Loucy (cell line): Measurements from ENCODE around the gene TOP2A.
"Not testable (repeated sequence)": the region's sequence is repeated elsewhere in the genome, so short reads cannot be mapped to it uniquely, and the experiment has no call there.

Experiments used
- H2AFZ ChIP-seq: fragments of 200-600 bp; sonication (generic); 2 replicates; pipeline ENCODE4 v1.6.0; 2016; ENCODE audit warnings: antibody characterized with exemption, mild to moderate bottlenecking, low read length, moderate library complexity
- H3F3A ChIP-seq: fragments of 200-600 bp; 2 replicates; pipeline ENCODE4 v1.6.0; 2016; ENCODE audit warnings: antibody characterized with exemption, low read depth, mild to moderate bottlenecking
- H3K27me3 ChIP-seq: fragments of 200-600 bp; sonication (generic); 2 replicates; pipeline ENCODE4 v1.6.1; 2014; ENCODE audit warnings: low read length, mild to moderate bottlenecking; ENCODE audit not compliant: insufficient read depth, poor library complexity, severe bottlenecking
- H3K36me3 ChIP-seq: fragments of 200-600 bp; sonication (generic); 2 replicates; pipeline ENCODE4 v1.6.1; 2016; ENCODE audit warnings: low read length; ENCODE audit not compliant: insufficient read depth
- H3K4me1 ChIP-seq: fragments of 200-600 bp; sonication (generic); 2 replicates; pipeline ENCODE4 v1.5.1; 2014; ENCODE audit warnings: low read length, mild to moderate bottlenecking; ENCODE audit not compliant: insufficient read depth, poor library complexity, severe bottlenecking
- H3K4me2 ChIP-seq: fragments of 200-600 bp; sonication (generic); 2 replicates; pipeline ENCODE4 v1.6.0; 2014; ENCODE audit warnings: antibody characterized with exemption, low read length, low read depth, mild to moderate bottlenecking; ENCODE audit not compliant: poor library complexity, severe bottlenecking
- H3K4me3 ChIP-seq: fragments of 200-600 bp; sonication (generic); 2 replicates; pipeline ENCODE4 v1.5.1; 2014; ENCODE audit warnings: low read length, mild to moderate bottlenecking, mixed read lengths; ENCODE audit not compliant: poor library complexity, severe bottlenecking
- H3K79me2 ChIP-seq: fragments of 200-600 bp; sonication (generic); 2 replicates; pipeline ENCODE4 v1.6.1; 2014; ENCODE audit warnings: low read length; ENCODE audit not compliant: insufficient read depth
- H3K9ac ChIP-seq: fragments of 200-600 bp; sonication (generic); 2 replicates; pipeline ENCODE4 v1.6.0; 2014; ENCODE audit warnings: mild to moderate bottlenecking, low read depth, low read length, moderate library complexity; ENCODE audit not compliant: poor library complexity, severe bottlenecking
- H3K9me2 ChIP-seq: fragments of 200-600 bp; sonication (generic); replicated peaks from 2 replicates; pipeline ENCODE4 v1.6.1; 2016; ENCODE audit warnings: low read depth, low read length, mixed read lengths
- H3K9me3 ChIP-seq: fragments of 200-600 bp; sonication (generic); 2 replicates; pipeline ENCODE4 v1.6.1; 2014; ENCODE audit warnings: mild to moderate bottlenecking, antibody characterized with exemption, low read length, low read depth; ENCODE audit not compliant: insufficient read depth
- H4K20me1 ChIP-seq: fragments of 200-600 bp; sonication (generic); 2 replicates; pipeline ENCODE4 v1.6.0; 2014; ENCODE audit warnings: antibody characterized with exemption, low read length, mild to moderate bottlenecking; ENCODE audit not compliant: insufficient read depth, poor library complexity, severe bottlenecking
- EZH2phosphoT487 ChIP-seq: fragments of 200-600 bp; IDR thresholded peaks from 2 replicates; pipeline ENCODE4 v1.6.1; 2018; ENCODE audit warnings: antibody characterized with exemption, mild to moderate bottlenecking, moderate library complexity, borderline replicate concordance
- TF ChIP-seq, protein P1 (sequence below): fragments of 200-600 bp; sonication (generic); conservative IDR thresholded peaks from 2 replicates; pipeline ENCODE4 v1.5.1; 2014; ENCODE audit warnings: mild to moderate bottlenecking, antibody characterized with exemption, low read length

The TOP2A gene

DNA sequence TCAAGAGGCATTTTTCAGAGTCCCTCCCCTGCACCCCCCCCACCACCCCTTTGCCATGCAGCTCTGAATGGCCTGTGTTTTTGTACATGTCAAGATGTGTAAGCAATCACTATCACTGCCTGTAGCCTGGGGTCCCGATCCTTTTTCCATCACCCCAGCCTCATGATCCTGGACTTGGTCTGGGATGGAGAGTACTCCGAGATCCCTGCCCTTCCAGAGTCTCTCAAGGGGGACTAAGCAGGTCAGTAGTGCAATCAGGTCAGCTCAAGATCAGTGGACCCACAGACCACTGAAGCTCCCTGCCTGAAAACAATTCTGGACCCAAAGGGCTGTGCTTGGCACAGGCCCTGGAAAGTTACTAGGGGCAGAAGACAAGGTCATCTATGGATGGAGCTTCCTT lies 45.7 kb downstream of the TOP2A start:
- H3K4me1 ChIP-seq = peaks cover 16% of the 10 kb centered on the region
- no peaks in the 10 kb centered on the region for H3F3A ChIP-seq
- no peak overlapping the region for H3K9ac ChIP-seq
- H3K27me3 ChIP-seq = no peaks in the 10 kb centered on the region
- peak overlapping the region; percentile 17 for H3K4me3 ChIP-seq
- TF ChIP-seq, protein P1, sequence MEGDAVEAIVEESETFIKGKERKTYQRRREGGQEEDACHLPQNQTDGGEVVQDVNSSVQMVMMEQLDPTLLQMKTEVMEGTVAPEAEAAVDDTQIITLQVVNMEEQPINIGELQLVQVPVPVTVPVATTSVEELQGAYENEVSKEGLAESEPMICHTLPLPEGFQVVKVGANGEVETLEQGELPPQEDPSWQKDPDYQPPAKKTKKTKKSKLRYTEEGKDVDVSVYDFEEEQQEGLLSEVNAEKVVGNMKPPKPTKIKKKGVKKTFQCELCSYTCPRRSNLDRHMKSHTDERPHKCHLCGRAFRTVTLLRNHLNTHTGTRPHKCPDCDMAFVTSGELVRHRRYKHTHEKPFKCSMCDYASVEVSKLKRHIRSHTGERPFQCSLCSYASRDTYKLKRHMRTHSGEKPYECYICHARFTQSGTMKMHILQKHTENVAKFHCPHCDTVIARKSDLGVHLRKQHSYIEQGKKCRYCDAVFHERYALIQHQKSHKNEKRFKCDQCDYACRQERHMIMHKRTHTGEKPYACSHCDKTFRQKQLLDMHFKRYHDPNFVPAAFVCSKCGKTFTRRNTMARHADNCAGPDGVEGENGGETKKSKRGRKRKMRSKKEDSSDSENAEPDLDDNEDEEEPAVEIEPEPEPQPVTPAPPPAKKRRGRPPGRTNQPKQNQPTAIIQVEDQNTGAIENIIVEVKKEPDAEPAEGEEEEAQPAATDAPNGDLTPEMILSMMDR = no peak
- no peak for TF ChIP-seq EZH2phosphoT487
- H3K4me2 ChIP-seq = peak overlapping the region; percentile 26
- H4K20me1 ChIP-seq = no peaks in the 10 kb centered on the region
- no peaks in the 10 kb centered on the region for H3K9me3 ChIP-seq
- H2AFZ ChIP-seq = no peak overlapping the region; the same call in 1 of the 2 replicates
- no peaks in the 10 kb centered on the region for H3K79me2 ChIP-seq
- no peaks in the 10 kb centered on the region for H3K9me2 ChIP-seq
- H3K36me3 ChIP-seq = no peaks in the 10 kb centered on the region

DNA sequence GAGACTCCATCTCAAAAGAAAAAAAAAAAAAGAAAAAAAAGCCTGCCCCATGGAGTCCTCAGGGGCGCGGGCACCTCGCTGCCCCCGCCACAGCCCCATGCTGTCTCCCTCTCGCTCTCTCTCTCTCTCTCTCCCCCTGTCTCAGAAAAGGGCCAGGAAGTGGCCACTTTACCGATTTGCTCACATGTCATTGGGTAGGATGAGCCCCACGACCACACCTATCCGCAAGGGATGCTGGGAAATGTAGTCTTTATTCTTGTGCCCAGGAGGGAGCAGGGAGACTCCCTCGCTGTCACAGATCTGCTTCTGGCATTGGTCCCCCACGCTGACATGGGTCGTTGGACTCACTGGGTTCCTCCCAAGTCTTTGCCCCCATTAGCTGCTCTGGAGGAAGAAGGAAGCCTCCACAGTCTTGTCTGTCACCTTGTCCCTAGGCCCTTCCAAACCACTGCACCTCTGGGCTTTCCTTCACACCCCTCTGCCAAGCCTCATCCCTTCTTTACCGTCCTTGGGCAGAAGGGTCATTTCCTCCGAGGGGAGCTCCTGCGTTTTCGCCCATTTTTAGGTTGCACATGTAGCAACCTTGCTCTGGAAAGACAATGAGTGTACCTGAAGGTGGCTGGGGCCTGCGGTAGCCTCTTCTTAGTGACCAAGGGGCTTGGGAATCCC lies 46.3 kb downstream of the TOP2A start:
- Histone ChIP-seq H3K36me3 (no peaks in the 10 kb centered on the region), H2AFZ (no peak overlapping the region), H3K9ac (no peak overlapping the region), H3K9me2 (no peaks in the 10 kb centered on the region), H4K20me1 (no peaks in the 10 kb centered on the region), H3K27me3 (no peaks in the 10 kb centered on the region), H3K4me1 (peaks cover 16% of the 10 kb centered on the region), H3K4me2 (no peak overlapping the region), H3K9me3 (no peaks in the 10 kb centered on the region), H3K79me2 (no peaks in the 10 kb centered on the region), H3F3A (no peaks in the 10 kb centered on the region), H3K4me3 (no peak overlapping the region)
- no peak for TF ChIP-seq EZH2phosphoT487
- TF ChIP-seq, protein P1 = no peak

DNA sequence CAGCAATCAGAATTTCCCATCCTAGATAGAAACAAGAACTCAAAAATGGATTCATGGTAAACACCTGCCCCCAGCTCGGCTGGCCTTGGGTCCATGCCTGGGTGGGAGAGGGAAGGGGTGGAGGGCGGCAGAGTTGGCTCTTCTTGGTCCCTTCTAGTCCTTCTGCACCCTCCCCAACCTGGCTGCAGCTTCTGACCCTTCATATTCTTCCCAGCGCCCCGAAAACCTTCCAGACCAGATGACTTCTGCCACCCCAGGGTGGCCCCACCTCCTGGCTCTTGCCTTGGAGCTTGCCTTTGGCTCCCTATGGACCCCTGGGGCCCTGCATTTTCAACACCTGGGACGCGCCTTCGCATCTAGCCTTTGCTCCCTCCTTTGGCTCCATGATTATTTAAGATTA lies 47.8 kb downstream of the TOP2A start:
- no peaks in the 10 kb centered on the region for H3K79me2 ChIP-seq
- no peak overlapping the region for H2AFZ ChIP-seq
- no peak overlapping the region for H3K9ac ChIP-seq
- no peak overlapping the region for H3K4me2 ChIP-seq
- no peak for TF ChIP-seq EZH2phosphoT487
- TF ChIP-seq, protein P1 = no peak
- no peaks in the 10 kb centered on the region for H3K36me3 ChIP-seq
- H3K27me3 ChIP-seq = no peaks in the 10 kb centered on the region
- no peaks in the 10 kb centered on the region for H3F3A ChIP-seq
- H4K20me1 ChIP-seq = no peaks in the 10 kb centered on the region
- no peaks in the 10 kb centered on the region for H3K9me3 ChIP-seq
- H3K4me1 ChIP-seq = peaks cover 16% of the 10 kb centered on the region
- no peak overlapping the region for H3K4me3 ChIP-seq
- no peaks in the 10 kb centered on the region for H3K9me2 ChIP-seq

GRCh38 chr17:40367728-40368127 lies 50.0 kb downstream of the TOP2A start:
- H4K20me1 ChIP-seq, H3K9ac ChIP-seq, H3K36me3 ChIP-seq, H3K9me2 ChIP-seq, H3K27me3 ChIP-seq, H3K9me3 ChIP-seq, H3K4me3 ChIP-seq, H3K79me2 ChIP-seq, H3F3A ChIP-seq, H3K4me2 ChIP-seq, H2AFZ ChIP-seq: not testable (repeated sequence)
- H3K4me1 ChIP-seq = peaks cover 12% of the 10 kb centered on the region
